NCI-H2029 (cell line): ENCODE measurements around the gene IQCN.

Experiments used
- DNase-seq: peaks from one replicate; lab custom pipeline; 2025; lab: John Stamatoyannopoulos, UW

Gene IQCN

DNA sequence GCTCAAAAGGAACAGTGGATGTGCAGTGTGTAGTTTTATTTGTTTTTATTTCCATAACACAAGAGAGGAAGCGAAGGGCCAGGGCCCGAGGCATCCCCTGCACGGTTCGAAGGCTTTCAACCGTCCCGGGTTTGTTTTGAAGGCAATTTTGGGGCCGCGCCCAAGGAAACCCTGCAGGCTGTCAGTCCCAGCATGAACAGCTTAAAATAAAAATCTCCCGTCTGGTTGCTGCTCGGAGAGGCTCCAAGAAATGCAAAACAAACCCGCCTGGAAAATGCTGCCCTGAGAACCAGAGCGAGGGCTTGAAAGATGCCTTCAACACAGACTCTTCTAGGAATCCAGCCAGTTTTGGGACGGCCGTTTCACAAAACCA is 32.6 kb upstream of the IQCN start:
- DNase-seq = no peak

GRCh38 chr19:18306209-18306887 is 32.1 kb upstream of the IQCN start:
- no peak for DNase-seq

- peak; percentile 47 for DNase-seq
Observed at GRCh38 chr19:18304458-18305310, 30.4 kb upstream of the IQCN start.

GRCh38 chr19:18304208-18304457 is 29.9 kb upstream of the IQCN start:
- no peak for DNase-seq

DNA sequence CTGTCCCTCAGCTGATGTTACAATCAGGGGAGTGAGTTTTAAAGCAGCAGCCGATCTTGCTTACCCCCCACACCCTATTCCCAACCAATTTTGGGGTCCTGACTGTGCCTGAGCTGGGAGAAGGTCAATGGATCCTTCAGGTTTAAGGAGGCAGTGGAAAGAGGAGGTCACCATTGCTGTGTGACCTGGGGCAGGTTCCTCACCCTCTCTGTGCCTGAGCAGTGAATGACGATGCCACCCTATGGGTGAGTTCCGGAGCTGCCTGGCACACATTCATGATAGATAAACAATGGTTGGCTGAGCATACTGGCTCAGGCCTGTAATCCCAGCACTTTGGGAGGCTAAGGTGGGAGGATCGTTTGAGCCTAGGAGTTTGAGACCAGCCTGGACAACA is 27.5 kb upstream of the IQCN start:
- DNase-seq = no peak

- DNase-seq = no peak
Observed at GRCh38 chr19:18300930-18301717, 26.9 kb upstream of the IQCN start.

GRCh38 chr19:18299654-18300053 is 25.4 kb upstream of the IQCN start:
- no peak for DNase-seq

DNA sequence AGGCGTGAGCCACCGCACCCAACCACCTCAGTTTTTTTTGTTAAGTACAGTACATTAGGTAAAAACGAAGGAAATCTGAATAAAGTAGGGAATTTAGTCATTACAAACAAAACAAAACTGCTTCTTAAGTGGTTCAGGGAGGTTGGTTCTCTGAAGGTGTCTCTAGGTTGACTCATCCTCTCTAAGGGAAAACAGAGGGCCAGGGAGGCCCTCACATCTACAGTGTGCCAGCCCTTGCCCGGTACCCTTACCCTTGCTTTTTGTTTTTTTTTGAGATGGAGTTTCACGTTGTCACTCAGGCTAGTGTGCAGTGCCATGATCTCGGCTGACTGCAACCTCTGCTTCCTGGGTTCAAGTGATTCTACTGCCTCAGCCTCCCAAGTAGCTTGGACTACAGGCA is 24.3 kb upstream of the IQCN start:
- no peak for DNase-seq

GRCh38 chr19:18297308-18297707 is 23.1 kb upstream of the IQCN start:
- no peak for DNase-seq

- DNase-seq = no peak
Observed at GRCh38 chr19:18295034-18295451, 20.8 kb upstream of the IQCN start.

GRCh38 chr19:18294467-18294864 is 20.2 kb upstream of the IQCN start:
- peak; percentile 25 for DNase-seq

- no peak for DNase-seq
Observed at GRCh38 chr19:18293642-18294466, 19.6 kb upstream of the IQCN start.

GRCh38 chr19:18292810-18293641 is 18.8 kb upstream of the IQCN start:
- DNase-seq = peak; percentile 63

- peak; percentile 36 for DNase-seq
Observed at GRCh38 chr19:18292462-18292809, 18.2 kb upstream of the IQCN start.

DNA sequence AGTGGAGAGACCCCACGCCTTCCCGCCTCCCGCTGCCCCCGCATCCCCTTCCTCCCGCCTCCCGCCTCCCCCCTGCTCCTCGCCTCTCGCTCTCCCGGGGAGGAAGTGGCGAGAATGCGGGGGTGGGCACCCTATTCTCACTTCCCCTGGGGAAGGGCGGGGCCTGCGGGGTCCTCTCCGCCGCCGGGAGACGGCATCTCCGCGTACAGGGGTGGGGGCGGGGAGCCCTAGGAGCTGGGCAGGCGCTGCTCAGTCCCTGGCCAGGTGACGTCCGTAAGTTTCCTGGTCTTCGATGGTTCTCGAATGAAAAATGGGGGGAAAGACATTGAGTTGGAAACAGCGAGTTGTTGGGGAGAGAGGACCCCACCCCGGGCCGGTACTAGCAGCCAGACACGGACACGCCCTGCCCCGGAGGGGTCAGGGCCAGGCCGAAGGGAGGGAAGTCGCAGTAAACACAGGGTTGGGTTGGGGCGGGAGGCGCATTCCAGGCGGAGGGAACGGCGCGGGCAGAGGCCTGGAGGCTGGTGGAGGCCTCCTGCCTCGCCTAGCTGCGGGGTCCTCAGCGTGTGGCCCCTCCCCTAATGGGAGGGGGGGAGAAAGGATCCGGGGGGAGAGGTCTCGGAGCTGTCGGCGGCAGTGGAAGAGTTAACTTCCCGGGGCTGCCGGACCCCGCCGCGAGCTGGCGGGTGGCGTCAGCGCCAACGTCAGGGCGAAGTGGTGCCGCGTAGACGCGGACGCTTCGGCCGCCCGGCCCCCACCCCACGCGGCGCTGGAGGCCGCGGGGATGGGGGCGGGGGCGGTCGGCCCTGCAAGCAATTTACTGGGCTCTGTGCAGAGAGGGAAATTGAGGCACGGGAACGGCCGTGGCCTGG is 17.6 kb upstream of the IQCN start:
- peak; percentile 44 for DNase-seq

GRCh38 chr19:18291019-18291524 is 16.8 kb upstream of the IQCN start:
- no peak for DNase-seq

DNA sequence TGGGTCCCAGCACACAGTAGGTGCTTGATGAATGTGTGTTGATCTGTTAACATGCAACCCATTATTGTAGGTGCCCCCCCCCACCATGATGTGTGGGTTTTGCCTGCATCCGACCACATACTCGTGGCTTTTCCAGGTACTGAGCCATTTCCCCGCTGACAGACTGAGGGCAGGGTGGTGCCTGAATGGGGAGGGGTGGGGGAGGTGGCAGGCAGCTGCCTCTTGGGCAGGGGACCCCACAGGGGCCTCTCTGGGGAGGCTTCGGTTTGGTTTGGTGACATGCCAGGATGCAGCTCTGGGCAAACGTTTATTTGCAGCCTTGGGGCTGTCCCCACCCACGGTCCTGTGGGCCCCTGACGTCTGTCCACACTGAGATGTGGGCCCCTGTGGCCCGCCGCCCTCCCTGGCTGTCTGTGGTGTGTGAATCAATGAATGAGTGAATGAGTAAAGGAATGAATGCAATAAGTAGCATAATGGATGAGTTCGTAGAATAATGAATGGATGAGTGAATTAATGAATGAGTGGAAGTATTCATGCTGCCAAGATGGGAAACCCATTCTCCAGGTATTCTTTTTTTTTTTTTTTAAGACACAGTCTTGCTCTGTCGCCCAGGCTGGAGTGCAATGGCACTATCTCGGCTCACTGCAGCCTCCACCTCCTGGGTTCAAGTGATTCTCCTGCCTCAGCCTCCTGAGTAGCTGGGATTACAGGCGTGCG is 16.2 kb upstream of the IQCN start:
- DNase-seq = no peak

DNA sequence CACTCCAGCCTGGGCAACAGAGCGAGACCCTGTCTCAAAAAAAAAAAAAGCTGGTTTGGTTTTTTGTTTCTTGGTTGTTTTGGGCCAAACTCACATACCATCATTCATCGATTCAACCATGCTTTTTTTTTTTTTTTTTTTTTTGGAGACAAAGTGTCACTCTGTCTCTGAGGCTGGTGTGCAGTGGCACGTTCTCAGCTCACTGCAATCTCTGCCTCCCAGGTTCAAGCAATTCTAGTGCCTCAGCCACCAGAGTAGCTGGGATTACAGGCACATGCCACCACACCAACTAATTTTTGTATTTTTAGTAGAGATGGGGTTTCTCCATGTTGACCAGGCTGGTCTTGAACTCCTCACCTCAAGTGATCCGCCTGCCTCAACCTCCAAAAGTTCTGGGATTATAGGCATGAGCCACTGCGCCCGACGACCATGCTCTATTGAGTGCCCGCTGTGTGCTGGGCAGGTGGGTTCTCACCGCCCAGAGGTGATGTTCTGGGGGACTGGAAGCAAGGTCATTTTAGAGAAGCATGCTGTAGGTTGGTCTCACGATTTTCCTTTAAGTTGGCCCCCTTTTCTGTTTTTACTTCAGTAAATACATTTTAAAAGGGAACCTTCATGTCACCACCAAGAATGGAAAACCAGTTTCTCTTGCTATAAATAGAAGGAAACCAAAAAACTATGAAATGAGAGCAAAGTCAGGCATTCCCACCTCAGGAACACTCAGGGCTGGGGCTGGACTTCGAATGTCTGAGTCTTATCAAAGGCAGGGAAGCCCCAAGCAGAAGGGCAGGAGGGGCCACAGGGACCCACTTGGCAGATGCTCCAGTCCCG is 15.4 kb upstream of the IQCN start:
- DNase-seq = no peak
